Transverse colon (tissue), 4 donors: Measurements from ENCODE around the gene AAMP.

Experiments
- CTCF ChIP-seq, 5 experiments: fragments of 200-600 bp in 3 of 5; fragments of 450-650 bp in 2 of 5; sonication (generic) in 3 of 5; IDR thresholded peaks; 1 replicate in 2 of 5; 2 replicates in 3 of 5; pipeline ENCODE4 v1.5.1; 2016 to 2017; ENCODE audit warnings: antibody characterized with exemption in 5 of 5, inconsistent platforms in 3 of 5, mild to moderate bottlenecking in 2 of 5, moderate library complexity in 1 of 5
- POLR2AphosphoS5 ChIP-seq, 3 donors: sonication (generic); formaldehyde crosslinking; IDR thresholded peaks; one replicate each; pipeline ENCODE4 v1.6.1; 2016; ENCODE audit warnings: antibody characterized with exemption in 3 of 3

- no peak for TF ChIP-seq CTCF (IDR thresholded peaks at IDR 0.05)
- TF ChIP-seq POLR2AphosphoS5 (IDR thresholded peaks at IDR 0.05) = no peak
These were observed 35.4 kb upstream of the AAMP start for GRCh38 chr2:218305383-218305782.
